NCI-H1930 (cell line): Measurements from ENCODE around the gene ELAVL1.
"Not testable (repeated sequence)": the region's sequence is repeated elsewhere in the genome, so short reads cannot be mapped to it uniquely, and the experiment has no call there.

Source experiments
- DNase-seq, 2 experiments: peaks; one replicate each; lab custom pipeline; 2025; lab: John Stamatoyannopoulos, UW

Gene ELAVL1

DNA sequence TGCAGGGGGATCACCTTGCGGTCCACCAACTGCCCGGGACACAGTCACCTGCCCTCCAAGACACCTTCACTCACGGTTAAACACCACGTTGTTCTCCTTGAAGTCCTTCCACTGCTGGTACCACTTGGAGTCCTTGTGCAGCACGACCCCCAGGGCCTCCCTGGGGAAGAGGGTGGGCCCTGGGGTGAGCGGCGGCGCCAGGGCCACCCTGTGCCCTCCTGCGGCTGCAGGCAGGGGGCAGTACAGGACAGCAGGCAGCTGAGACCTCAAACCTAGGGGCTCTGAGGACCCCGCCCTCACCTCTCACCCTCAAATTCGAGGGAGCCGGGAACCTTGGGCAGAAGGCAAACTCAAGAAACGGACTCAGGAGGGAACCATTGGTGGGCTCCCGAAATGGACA lies 72.0 kb downstream of the ELAVL1 start:
- DNase-seq = no peak

DNA sequence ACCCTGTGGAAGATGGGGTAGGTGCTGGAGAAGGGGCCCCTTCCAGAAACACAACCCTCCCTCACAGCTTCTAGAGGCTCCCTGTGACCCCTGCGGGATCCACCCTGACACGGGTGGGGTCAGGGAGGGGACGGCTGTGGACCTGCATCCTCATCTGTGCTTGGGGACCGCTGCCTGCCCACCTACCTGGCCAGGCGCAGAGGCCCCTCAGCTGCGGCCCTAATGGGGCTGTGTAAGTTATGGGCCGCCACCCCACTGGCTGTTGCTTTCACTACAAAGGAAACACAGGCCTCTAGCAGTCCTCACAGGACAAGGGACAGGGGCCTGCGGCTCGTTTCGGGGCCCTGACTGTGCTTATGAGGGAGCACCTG lies 72.5 kb downstream of the ELAVL1 start:
- no peak for DNase-seq

DNA sequence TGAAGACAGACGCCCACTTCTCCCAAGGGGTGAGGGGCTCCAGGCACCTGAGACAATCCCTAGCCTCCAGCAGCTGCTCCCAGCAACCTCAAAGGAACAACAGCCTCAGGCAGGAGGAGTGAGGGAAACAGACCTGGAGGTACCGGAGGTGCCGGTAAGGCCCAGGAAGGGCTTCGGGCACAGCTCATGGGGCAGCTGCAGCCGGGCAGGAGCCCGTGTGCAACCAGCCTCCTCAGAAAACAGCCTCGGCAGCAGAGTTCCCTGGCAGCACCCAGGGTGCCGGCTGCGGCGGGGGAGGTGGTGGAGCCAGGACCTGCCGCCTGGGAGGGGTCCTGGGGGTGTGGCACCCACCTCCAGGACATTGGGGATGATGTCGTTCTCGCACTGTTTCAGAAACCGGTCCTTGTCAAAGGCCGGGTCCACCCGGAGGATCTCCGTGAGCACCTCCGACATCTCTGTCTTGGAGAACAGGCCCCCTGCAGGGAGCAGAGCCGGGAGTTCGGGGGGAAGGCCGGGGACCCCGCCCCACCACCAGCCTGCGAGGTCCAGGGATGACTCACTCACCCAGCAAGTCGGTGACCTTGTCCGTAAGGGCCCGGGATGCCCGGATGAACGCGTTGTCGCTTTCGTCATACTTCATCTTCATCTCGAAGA lies 73.0 kb downstream of the ELAVL1 start:
- no peak for DNase-seq

DNA sequence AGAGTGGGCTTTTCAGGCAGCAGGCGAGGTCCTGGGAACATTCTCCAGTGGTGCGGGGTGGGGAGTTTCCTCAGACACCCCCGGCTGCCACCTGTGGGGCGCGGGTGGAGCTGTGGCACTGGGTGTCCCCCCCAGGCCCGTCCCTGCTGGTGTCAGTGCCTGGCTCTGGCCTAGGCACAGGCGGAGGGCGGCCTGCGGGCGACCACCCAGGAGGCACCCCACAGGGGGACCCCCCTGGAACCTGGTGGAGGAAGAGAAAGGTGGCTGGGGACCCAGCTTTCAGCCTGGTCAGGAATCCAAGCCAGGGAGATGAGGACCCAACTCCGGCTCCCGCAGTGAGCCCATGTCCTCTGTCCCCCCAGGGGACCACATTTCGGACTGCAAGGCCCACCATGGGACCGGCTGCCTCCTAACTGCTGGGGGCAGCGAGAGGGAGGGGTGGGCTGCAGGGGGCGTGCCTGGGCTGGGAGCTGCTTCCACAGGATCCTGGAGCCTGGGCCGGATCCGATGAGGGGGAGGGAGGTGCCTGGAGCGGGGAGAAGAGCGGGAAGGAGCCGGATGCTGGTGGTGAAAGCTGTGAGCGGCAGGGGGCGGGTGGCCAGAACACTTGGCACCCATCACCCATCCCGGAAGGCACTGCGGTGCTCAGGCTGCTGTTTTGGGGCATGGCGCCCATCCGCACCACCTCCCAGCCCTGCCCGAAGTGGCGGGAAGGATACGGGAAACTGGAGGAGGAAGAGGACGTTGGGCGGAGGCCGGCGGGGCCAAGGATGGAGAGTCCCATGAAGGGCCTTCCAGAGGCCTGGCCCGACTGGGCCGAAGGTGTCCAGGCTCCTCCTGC lies 74.0 kb downstream of the ELAVL1 start:
- DNase-seq = no peak

DNA sequence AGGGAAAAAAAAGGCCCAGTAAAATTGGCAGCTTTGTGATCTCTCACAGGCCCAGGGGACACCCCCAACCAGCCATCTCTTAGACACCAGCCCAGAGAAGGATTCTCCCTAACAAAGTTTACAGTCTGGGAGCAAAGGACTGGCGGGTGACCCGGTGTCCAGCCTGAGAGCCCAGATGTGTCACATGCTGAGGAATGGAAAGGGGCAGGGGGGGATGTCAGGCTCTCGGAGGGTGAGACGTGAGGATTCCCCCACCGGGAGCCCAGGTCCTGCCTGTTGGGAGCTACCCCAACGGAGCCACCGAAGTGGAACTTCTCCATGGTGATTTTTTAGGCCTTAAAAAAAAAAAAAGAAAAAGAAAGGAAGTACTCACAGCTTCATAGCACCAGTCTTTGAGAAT lies 74.7 kb downstream of the ELAVL1 start:
- DNase-seq = no peak

DNA sequence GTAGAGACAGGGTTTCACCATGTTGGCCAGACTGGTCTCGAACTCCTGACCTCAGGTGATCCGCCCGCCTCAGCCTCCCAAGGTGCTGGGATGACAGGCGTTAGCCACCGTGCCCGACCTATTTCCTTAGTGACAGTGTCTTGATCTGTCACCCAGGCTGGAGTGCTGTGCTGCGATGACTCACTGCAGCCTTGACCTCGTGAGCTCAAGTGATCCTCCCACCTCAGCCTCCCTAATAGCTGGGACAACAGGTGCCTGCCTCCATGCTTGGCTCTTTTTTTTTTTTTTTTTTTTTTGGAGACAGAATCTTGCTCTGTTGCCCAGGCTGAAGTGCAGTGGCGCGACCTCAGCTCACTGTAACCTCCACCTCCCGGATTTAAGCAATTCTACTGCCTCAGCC lies 75.4 kb downstream of the ELAVL1 start:
- DNase-seq = not testable (repeated sequence)

DNA sequence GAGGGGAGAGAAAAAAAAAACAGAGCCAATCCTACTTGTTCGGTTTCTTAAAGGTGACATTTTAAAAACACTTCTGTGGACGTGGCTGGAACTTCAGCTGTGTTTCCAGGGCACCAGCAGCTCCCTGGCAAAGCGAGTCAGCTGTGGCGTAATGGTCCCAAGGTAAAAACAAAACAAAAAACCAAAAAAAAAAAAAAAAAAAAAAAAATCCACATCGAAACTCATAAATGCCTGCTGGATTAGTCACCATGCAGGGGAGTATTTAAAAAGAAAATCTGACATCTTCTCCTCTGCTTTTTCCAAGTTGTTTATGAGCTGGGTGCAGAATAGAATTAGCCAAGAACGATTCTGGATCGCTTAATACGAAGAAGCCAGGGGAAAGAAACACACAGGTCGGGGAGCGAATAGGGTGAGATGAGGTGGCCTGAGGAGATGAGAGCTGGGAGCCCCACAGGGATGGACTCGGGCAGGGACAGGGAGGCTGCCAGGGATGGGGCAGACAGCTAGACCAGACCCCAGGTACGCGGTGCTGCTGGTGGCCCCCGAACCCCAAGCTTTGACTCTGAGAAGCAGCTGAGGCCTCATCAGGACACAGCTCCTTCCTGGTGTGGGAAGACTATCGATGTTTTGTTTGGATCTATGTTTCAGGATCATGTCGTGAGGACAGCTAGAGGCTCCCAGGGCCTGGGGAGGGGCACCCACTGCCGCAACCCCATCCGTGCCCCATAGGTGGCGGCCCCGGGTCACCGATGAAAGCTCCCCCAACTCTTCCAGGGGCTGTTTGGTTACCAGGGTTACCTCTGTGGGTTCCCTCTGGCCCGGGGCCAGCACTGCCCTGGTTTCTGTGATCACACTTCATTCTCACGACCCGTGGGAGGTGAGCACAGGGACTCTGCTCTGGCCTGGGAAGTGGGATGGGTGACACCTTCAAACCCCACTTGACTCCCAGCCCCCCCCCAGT lies 76.4 kb downstream of the ELAVL1 start:
- DNase-seq = no peak

DNA sequence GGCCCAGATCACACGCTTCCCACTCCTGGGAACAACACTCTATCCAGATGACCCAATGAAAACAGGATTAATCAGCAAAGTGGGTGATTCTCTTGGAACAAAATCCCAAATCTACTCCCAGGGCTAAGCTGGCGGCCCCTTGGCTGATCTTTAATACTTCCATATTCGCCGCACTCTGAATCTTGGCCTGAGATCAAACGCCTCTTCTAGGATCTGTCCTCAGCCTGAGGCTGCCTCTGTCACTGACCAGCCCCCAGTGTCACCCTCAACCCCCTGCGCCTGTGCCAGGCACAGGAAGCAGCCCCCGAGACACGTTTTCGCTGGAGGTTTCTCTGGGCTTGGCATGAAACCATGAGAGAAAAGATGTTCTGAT lies 77.1 kb downstream of the ELAVL1 start:
- no peak for DNase-seq

DNA sequence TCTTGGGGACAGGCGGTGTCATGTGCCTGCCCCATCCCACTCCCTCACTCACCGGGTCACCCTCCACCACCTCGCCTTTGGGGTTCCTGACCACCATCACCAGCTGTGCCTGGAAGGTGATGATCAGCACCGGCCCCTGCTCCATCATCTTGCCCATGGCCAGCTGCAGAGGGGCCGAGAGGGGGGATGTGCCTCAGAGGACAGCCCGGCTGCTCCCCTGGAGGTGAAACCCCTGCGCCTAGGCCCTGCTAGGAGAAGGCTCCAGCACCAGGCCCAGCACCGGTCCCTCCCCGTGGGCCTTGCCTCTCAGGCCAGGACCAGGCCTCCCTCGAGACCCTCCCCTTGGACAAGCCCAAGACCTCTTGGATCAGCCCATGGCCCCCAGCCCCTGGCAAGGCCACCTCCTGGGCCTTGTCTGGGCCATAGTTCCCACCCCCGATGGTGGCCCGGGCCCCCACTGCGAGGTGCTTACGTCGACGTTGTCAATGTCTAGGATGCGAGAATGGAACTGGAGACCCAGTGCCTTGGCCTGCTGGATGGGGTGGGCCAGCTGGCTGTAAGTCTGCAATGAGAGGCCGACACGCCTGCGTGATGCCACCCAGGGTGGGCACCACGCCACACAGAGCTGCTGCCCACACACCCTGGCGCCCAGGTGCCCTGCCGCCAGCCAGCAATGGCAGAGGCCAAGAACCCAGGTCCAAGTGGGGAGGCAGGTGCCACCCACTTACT lies 77.7 kb downstream of the ELAVL1 start:
- no peak for DNase-seq

DNA sequence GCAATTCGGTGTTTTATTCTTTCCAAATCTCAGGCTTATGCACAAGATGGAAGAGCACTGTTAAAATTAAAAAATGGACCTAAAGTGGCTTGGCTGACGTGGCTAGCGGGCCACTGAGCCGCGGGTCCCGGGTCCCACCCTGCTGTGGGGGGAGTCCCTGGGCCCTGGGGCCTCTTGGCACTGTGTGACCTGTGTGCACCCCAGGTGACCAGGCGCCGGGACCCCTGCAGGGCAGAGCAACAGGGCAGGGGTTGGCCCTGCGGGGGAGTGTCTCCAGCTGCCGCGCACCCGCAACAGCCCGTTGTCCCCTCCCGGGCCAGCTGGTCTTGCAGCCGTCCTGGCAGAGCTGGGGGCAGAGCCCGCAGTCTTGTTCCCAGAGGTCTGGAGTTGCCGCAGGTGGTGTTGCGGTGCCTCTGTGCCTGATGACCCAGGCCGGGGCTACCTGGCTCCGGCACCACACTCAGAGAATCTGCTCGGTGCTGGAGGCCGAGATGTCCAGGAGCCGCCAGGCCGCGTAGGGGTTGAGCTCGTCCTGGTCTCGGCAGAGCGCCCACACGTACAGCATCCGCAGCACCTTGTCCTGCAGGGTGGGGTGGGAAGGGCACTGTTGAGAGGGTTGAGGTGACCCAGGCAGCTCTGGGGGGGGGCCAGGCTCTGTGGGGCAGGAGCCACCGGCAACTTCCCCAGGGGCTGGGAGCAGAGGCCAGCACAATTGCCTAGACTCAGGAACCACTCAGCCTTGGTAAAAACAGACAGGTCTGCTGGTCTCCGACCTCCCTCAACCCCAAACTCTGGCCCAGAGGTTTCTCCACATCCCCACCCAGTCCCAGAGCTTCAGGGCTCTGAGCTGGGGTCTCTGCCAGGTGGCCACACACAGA lies 78.5 kb downstream of the ELAVL1 start:
- DNase-seq = no peak

DNA sequence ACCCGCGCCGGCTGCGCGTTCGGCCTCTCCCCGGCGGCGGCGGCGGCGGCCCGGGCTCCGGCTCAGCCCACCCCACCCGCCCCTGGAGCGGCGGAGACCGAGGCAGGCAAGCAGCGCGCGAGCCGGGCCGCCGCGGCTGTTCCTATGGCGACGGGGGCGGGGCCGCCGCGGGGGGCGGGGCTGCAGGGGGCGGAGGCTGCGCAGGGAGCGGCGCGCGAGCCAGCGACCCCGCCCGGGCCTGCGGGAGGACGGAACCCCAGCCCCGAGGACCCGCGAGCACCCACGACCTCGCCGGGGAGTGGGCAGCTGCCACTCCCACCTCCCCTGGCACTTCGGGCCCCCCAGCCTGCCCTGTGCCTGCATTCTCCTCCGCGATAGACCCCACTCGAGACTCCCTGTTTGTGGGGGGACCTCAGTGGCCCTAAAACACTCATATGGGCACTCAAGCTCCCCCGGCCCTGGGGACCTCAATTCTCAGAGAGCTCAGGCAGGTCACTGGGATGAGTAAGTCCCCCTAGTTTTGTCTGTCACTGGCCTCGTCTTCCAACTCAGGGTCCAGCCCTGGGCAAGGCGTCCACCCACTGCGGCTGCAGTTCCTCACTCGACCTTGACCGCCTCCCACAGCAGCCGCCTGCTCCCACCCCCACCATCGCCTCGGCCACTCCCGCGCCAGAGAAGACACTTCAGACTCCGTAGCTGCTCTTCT lies 79.3 kb downstream of the ELAVL1 start, which contains the start of gene CTXN1:
CTXN1 (minus strand) TSS at position 115 of the 706 bp plus-strand sequence. CDS start 597 bp downstream, outside the sequence.
- DNase-seq = peak in 1 of 2 experiments; percentile 46

DNA sequence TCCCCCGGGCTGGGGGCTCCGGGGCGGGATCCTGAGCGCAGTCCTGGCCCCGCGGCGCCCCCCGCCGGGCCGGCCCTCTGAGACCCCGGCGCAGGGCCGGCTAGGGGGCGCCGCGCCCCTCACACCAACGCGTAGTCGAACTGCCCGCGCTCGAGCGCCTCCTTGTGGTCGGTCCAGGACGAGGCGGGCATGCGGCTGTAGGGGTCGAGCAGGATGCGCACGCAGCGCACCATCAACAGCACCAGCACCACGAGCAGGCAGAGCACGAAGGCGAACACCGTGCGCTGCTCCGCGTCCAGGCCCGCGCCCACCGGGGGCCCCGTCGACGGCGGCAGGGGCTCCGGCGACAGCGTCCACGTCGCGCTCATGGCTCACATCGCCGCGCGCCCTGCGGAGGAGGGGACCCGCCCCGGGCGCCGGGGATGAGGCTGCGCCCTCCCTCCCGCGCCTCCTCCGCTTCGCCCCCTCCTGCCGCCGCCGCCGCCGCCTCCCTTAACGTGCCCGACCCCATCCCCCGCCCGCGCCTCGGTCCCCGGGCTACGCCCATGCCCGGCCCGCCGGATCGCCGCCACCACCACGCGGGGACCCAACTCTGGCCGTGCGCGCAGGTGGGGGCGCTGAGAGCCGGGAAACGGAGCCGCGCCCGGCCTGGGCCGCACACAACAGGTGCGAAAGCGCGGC lies 80.1 kb downstream of the ELAVL1 start:
- peak; percentile 72 to 86 for DNase-seq

DNA sequence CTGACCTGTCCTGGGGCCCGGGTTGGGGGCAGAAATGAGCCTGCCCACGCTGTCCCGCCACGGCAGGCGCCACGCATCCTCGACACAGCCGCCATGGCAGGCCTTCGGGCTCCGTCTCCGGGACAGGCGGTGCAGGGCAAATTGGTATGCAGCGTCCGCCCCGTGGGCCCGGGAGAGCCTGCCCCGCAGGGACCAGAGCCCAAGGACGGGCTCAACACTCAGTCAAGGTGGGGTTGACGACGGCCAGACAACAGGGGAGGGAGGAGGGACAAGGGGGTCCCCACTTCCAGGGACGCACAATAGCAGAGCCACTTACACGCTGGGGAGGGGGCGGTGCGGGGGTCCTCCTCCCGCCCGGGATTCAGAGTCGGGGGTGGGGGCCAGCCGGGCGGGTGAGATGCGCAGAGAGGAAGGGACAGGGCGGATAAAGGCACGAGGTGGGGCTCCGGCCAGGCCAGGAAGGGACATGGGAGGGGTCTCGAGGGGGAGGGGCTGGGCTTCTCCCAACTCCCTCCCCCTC lies 80.7 kb downstream of the ELAVL1 start:
- DNase-seq = no peak

DNA sequence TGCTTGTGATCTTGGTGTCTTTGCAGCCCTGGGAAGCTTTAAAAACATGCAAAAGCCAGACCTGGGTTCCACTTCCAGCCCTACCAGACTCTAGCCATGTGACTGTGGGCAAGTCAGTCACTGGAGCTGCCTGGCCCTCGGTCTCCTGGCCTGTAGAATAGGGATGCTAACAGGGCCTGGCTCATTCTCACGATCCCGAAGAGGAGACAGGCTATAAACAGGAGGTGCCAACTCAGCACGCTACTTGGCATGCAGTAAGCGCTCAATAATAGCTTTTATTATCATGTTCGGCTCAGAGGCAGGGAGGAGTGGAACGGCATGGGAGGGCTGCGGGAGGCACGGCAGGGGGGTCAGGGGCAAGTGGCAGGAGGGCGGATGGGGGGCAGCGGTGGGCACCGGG lies 81.2 kb downstream of the ELAVL1 start:
- DNase-seq = no peak

DNA sequence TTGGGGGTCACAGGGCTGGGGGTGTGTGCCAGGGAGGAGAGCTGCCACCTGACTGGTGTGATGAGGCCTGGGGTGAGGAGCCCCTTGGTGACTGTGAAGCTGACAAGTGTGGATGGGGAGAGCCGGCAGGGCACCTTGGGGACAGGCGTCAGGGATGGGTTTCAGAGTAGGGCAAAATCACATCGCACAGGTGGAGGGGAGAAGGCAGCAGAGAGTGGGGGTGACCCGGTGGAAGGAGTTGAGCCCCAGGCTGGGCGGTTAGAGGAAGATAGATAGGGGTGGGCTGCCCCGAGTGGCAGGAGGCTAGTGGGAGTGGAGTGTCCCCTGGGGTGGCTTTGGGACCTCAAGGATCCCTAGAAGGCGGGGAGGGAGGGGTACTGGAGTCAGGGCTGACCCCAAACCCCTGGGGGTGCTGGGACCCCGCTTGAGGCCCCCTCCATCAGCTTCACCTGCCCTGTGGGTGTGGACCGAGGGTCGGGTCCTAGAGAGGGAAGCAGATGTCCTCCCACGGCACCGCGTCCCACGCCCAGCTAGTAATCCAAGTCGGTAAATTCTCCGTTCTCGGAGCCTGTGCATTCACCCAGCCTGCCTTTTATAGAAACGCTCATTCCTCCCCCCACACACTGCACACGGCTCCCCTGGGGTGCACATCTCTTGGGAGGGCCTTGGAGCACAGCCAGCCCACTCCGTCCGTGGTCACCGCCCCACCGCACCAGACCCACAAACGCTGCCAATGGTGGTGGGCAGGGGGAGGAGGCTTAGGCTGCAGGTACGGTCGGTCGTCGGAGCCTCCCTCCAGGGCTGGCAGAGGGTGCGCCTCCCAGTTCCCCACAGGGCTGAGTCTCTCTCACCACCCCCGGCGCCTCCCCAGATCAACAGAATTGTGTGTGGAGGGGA lies 81.9 kb downstream of the ELAVL1 start:
- DNase-seq = no peak

DNA sequence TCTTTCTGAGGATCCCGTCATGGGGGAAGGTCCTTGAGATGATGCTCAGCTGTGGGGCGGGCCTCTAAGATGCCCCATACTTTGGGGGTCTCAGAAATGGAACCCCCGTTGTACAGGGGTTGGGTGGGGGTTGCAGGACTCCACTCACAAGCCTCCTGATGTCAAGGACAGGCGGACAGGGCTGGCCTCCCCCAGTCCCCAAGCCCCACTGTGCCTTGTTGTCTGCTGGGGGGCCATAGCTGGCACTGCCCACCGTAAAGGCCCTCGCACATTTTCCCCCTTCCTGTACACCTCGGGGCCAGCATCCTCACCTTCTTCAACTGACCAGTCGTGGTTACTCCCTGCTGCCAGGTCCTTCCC lies 82.6 kb downstream of the ELAVL1 start:
- DNase-seq = no peak

DNA sequence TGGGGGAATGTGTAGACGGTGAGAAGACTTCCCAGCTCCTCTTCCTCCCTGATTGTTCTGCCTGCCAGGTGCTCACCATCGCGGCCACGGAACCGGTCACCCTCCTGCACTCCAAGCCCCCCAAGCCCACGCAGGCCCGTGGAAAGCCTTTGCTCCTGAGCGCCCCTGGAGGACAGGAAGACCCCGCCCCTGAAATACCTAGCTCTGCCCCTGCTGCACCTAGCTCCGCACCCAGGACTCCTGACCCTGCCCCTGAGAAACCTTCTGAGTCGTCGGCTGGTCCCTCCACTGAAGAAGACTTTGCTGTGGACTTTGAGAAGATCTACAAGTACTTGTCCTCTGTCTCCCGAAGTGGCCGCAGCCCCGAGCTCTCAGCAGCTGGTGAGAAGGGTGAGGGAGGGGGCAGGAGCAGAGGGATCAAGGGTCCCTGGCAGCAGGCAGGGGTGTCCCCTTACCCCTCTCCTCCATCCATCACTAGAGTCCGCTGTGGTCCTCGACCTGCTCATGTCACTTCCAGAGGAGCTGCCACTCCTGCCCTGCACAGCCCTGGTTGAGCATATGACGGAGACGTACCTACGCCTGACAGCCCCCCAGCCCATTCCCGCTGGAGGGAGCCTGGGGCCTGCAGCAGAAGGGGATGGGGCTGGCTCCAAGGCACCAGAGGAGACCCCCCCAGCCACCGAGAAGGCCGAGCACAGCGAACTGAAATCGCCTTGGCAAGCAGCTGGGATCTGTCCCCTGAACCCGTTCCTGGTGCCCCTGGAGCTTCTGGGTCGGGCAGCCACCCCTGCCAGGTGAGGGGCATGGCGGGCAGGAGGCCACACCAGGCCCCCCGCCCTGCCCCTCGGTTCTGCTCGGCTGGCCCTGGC lies 83.2 kb downstream of the ELAVL1 start:
- no peak for DNase-seq
